Measurements from ENCODE around the gene AKAP6.

AKAP6 gene

DNA sequence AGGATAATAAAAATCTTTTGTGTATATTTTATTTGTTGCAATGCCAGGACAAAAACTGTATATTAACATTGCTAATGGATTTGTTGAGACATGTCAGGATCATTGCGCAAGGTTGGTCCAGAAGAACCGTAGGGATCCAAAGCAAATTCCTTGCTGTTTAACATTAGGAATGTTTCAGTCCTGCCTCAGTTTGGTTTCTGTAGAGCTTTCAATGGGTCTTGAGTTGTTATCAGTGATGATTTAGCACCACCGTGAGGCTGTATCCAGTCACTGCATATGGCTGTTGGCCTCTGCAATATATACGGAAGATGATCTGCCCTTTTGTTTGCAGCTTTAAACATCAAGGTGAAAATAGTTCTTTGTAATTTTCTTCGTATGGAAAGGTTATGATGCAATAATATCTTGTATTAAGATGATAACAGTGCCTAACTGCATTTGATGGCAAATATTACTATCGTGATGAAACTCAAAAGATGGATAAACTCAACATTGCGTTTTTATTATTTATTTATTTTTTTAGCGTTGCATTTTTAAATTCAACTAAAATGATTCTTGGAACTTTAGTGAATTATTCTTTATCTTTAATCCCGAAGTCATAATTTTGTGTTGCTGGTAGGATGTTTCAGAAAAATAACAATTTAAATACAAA, 231.2 kb downstream of the AKAP6 start:
- no peaks in the 10 kb centered on the region for H3K4me1 ChIP-seq (ENCODE audit: control insufficient read depth, insufficient read depth, low read length, poor library complexity, severe bottlenecking)
- no peaks in the 10 kb centered on the region for H3K9me3 ChIP-seq (ENCODE audit: control insufficient read depth, low read length)
- no peaks in the 10 kb centered on the region for H3K36me3 ChIP-seq (ENCODE audit: control insufficient read depth, insufficient read depth, low read length)
- DNase-seq = no peak
- H3K27me3 ChIP-seq (replicated peaks; ENCODE audit: control insufficient read depth, insufficient read depth, low read length, poor library complexity, severe bottlenecking) = no peaks in the 10 kb centered on the region
- H3K27ac ChIP-seq (ENCODE audit: insufficient read depth, low read length, poor library complexity, severe bottlenecking) = no peak overlapping the region
- no peak overlapping the region for H3K4me3 ChIP-seq (ENCODE audit: insufficient read depth, low read depth, low read length, poor library complexity, severe bottlenecking)

DNA sequence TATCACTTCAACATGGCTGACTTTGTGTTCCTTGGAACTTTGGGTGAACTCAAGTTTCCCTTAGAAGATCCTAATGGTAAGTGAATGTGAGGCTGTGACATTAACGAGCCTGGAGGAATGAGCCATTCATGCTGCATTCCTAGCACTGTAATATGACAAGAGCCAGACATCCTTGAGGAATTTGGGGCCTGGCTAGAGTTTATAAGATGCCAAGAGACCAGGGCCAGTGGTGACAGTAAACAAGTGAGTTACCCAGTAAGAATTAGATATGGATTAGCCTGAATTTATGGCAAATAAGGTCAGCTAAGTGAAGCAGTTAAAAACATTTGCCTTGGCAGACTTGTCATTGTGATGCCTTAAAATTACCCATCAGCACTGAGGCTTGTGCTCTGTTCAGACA, 232.4 kb downstream of the AKAP6 start:
- DNase-seq = no peak
- H3K27ac ChIP-seq (ENCODE audit: insufficient read depth, low read length, poor library complexity, severe bottlenecking) = no peak overlapping the region
- no peak overlapping the region for H3K4me3 ChIP-seq (ENCODE audit: insufficient read depth, low read depth, low read length, poor library complexity, severe bottlenecking)
- H3K4me1 ChIP-seq (ENCODE audit: control insufficient read depth, insufficient read depth, low read length, poor library complexity, severe bottlenecking) = no peaks in the 10 kb centered on the region
- H3K27me3 ChIP-seq (replicated peaks; ENCODE audit: control insufficient read depth, insufficient read depth, low read length, poor library complexity, severe bottlenecking) = no peaks in the 10 kb centered on the region
- H3K9me3 ChIP-seq (ENCODE audit: control insufficient read depth, low read length) = no peaks in the 10 kb centered on the region
- no peaks in the 10 kb centered on the region for H3K36me3 ChIP-seq (ENCODE audit: control insufficient read depth, insufficient read depth, low read length)

DNA sequence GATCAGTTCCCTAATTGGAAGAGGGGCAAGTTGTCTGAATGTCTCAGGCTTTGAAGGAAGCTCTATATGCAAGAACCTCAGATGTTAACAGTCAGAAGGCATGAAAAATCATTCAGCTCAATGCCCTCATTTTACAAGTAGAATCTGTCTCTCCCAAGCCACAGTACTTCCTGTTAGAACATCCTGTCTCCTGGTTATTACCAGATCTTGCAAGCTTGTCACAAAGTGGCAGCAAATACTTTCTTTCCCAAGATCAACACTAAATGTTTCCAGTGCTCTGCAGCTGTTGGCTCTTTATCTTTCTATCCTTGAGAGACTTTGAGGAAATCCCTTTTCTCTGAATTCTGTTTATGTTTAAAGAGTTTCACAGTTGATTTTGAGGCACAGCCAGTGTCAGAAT, 235.5 kb downstream of the AKAP6 start:
- Histone ChIP-seq H3K9me3 (ENCODE audit: control insufficient read depth, low read length) (no peaks in the 10 kb centered on the region), H3K4me1 (ENCODE audit: control insufficient read depth, insufficient read depth, low read length, poor library complexity, severe bottlenecking) (no peaks in the 10 kb centered on the region), H3K27ac (ENCODE audit: insufficient read depth, low read length, poor library complexity, severe bottlenecking) (no peak overlapping the region), H3K27me3 (replicated peaks; ENCODE audit: control insufficient read depth, insufficient read depth, low read length, poor library complexity, severe bottlenecking) (no peaks in the 10 kb centered on the region), H3K4me3 (ENCODE audit: insufficient read depth, low read depth, low read length, poor library complexity, severe bottlenecking) (no peak overlapping the region), H3K36me3 (ENCODE audit: control insufficient read depth, insufficient read depth, low read length) (no peaks in the 10 kb centered on the region)
- DNase-seq = no peak

GRCh38 chr14:32565256-32565655, 236.2 kb downstream of the AKAP6 start:
- no peaks in the 10 kb centered on the region for H3K4me1 ChIP-seq (ENCODE audit: control insufficient read depth, insufficient read depth, low read length, poor library complexity, severe bottlenecking)
- H3K9me3 ChIP-seq (ENCODE audit: control insufficient read depth, low read length) = no peaks in the 10 kb centered on the region
- H3K27ac ChIP-seq (ENCODE audit: insufficient read depth, low read length, poor library complexity, severe bottlenecking) = no peak overlapping the region
- no peaks in the 10 kb centered on the region for H3K27me3 ChIP-seq (replicated peaks; ENCODE audit: control insufficient read depth, insufficient read depth, low read length, poor library complexity, severe bottlenecking)
- no peaks in the 10 kb centered on the region for H3K36me3 ChIP-seq (ENCODE audit: control insufficient read depth, insufficient read depth, low read length)
- no peak overlapping the region for H3K4me3 ChIP-seq (ENCODE audit: insufficient read depth, low read depth, low read length, poor library complexity, severe bottlenecking)
- no peak for DNase-seq

DNA sequence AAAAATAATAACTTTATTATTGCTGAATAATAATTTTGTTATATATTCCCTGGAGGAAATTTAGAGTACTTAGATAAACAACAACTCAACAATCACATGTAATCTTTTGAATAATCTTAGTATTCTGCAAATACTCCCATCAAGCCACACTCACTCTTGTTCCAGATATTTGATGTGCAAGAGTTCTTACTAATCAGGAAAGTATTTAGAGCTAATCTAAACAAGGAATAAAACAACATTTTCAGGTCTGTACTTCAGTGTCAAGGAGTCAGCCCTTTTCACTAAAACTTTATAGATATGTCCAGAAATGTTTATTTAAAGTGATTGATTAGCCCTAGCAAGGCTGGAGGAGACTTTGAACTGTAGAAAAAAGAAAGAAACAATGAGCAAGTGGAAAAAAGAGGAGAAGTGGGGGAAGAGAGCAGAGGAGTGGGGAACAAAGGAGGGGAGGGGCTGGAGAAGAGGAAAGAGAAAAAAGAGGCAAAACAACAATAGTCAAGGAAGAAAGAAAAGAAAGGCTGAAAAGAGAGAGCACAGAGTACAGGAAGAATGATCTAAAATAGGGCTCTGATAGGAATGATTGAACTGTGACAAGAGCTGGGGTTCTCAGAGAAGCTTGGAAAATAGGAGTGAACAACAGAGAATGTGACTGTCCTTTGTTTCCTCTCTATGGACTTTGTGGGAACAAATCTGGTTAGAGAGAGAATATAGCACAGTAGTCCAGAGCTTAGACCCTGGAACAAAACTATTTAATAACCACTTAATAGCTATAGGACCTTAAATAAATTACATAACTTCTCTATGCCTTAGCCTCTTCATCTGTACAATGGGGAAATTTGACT, 238.7 kb downstream of the AKAP6 start:
- H3K4me1 ChIP-seq (ENCODE audit: control insufficient read depth, insufficient read depth, low read length, poor library complexity, severe bottlenecking) = no peaks in the 10 kb centered on the region
- no peak for DNase-seq
- H3K36me3 ChIP-seq (ENCODE audit: control insufficient read depth, insufficient read depth, low read length) = no peaks in the 10 kb centered on the region
- no peak overlapping the region for H3K4me3 ChIP-seq (ENCODE audit: insufficient read depth, low read depth, low read length, poor library complexity, severe bottlenecking)
- H3K27me3 ChIP-seq (replicated peaks; ENCODE audit: control insufficient read depth, insufficient read depth, low read length, poor library complexity, severe bottlenecking) = no peaks in the 10 kb centered on the region
- no peaks in the 10 kb centered on the region for H3K9me3 ChIP-seq (ENCODE audit: control insufficient read depth, low read length)
- H3K27ac ChIP-seq (ENCODE audit: insufficient read depth, low read length, poor library complexity, severe bottlenecking) = no peak overlapping the region

GRCh38 chr14:32571551-32571950, 242.5 kb downstream of the AKAP6 start:
- Histone ChIP-seq H3K36me3 (ENCODE audit: control insufficient read depth, insufficient read depth, low read length) (no peaks in the 10 kb centered on the region), H3K4me3 (ENCODE audit: insufficient read depth, low read depth, low read length, poor library complexity, severe bottlenecking) (no peak overlapping the region), H3K27ac (ENCODE audit: insufficient read depth, low read length, poor library complexity, severe bottlenecking) (no peak overlapping the region), H3K9me3 (ENCODE audit: control insufficient read depth, low read length) (no peaks in the 10 kb centered on the region), H3K4me1 (ENCODE audit: control insufficient read depth, insufficient read depth, low read length, poor library complexity, severe bottlenecking) (no peaks in the 10 kb centered on the region), H3K27me3 (replicated peaks; ENCODE audit: control insufficient read depth, insufficient read depth, low read length, poor library complexity, severe bottlenecking) (no peaks in the 10 kb centered on the region)
- DNase-seq = no peak

GRCh38 chr14:32571995-32572866, 243.1 kb downstream of the AKAP6 start:
- no peaks in the 10 kb centered on the region for H3K36me3 ChIP-seq (ENCODE audit: control insufficient read depth, insufficient read depth, low read length)
- H3K4me1 ChIP-seq (ENCODE audit: control insufficient read depth, insufficient read depth, low read length, poor library complexity, severe bottlenecking) = no peaks in the 10 kb centered on the region
- DNase-seq = no peak
- H3K4me3 ChIP-seq (ENCODE audit: insufficient read depth, low read depth, low read length, poor library complexity, severe bottlenecking) = no peak overlapping the region
- H3K9me3 ChIP-seq (ENCODE audit: control insufficient read depth, low read length) = no peaks in the 10 kb centered on the region
- H3K27me3 ChIP-seq (replicated peaks; ENCODE audit: control insufficient read depth, insufficient read depth, low read length, poor library complexity, severe bottlenecking) = no peaks in the 10 kb centered on the region
- no peak overlapping the region for H3K27ac ChIP-seq (ENCODE audit: insufficient read depth, low read length, poor library complexity, severe bottlenecking)

GRCh38 chr14:32572867-32573150, 243.7 kb downstream of the AKAP6 start:
- no peak overlapping the region for H3K27ac ChIP-seq (ENCODE audit: insufficient read depth, low read length, poor library complexity, severe bottlenecking)
- no peaks in the 10 kb centered on the region for H3K27me3 ChIP-seq (replicated peaks; ENCODE audit: control insufficient read depth, insufficient read depth, low read length, poor library complexity, severe bottlenecking)
- H3K9me3 ChIP-seq (ENCODE audit: control insufficient read depth, low read length) = no peaks in the 10 kb centered on the region
- no peak overlapping the region for H3K4me3 ChIP-seq (ENCODE audit: insufficient read depth, low read depth, low read length, poor library complexity, severe bottlenecking)
- DNase-seq = no peak
- H3K36me3 ChIP-seq (ENCODE audit: control insufficient read depth, insufficient read depth, low read length) = no peaks in the 10 kb centered on the region
- no peaks in the 10 kb centered on the region for H3K4me1 ChIP-seq (ENCODE audit: control insufficient read depth, insufficient read depth, low read length, poor library complexity, severe bottlenecking)

- H3K36me3 ChIP-seq (ENCODE audit: control insufficient read depth, insufficient read depth, low read length) = no peaks in the 10 kb centered on the region
- no peak overlapping the region for H3K4me3 ChIP-seq (ENCODE audit: insufficient read depth, low read depth, low read length, poor library complexity, severe bottlenecking)
- no peaks in the 10 kb centered on the region for H3K9me3 ChIP-seq (ENCODE audit: control insufficient read depth, low read length)
- H3K4me1 ChIP-seq (ENCODE audit: control insufficient read depth, insufficient read depth, low read length, poor library complexity, severe bottlenecking) = no peaks in the 10 kb centered on the region
- no peak for DNase-seq
- no peak overlapping the region for H3K27ac ChIP-seq (ENCODE audit: insufficient read depth, low read length, poor library complexity, severe bottlenecking)
- no peaks in the 10 kb centered on the region for H3K27me3 ChIP-seq (replicated peaks; ENCODE audit: control insufficient read depth, insufficient read depth, low read length, poor library complexity, severe bottlenecking)
These were observed 245.2 kb downstream of the AKAP6 start for GRCh38 chr14:32574269-32574668.

Data from effector memory CD4-positive, alpha-beta T cell (primary cell).